SKM-1 treated with dmso at 0.1 percent for 144 hours (cell line): ENCODE data around the gene AEBP1.

Source experiments
- DNase-seq: peaks from one replicate; lab custom pipeline; 2025; ENCODE audit not compliant: unreplicated experiment; lab: John Stamatoyannopoulos, UW

AEBP1 gene

GRCh38 chr7:44084701-44085100 is 19.4 kb upstream of the AEBP1 start:
- no peak for DNase-seq

GRCh38 chr7:44085546-44085945 is 18.6 kb upstream of the AEBP1 start:
- DNase-seq = no peak

- DNase-seq = no peak
Observed at GRCh38 chr7:44086627-44087026, 17.5 kb upstream of the AEBP1 start.

- no peak for DNase-seq
Observed at GRCh38 chr7:44087911-44088838, 16.0 kb upstream of the AEBP1 start.

- DNase-seq = no peak
Observed at GRCh38 chr7:44093102-44093641, 11.0 kb upstream of the AEBP1 start.

DNA sequence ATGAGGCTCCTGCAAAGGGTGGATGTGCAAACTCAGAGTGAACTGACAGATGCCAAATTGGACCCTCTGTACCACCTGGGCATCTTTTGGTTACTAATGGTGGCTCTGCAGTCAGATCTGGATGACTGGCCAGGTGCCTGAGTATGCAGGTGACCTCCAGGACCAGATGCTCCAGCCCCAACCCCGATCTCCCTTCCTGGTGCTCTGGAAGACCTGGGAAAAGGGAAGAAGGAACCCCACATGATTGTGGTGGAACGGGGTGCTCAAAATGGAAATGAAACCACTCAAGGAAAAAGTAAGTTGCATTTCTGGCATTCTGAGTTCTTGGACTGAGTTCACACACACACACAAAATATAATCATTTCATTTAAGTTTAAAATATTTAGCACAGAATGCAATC is 9.8 kb upstream of the AEBP1 start:
- no peak for DNase-seq

DNA sequence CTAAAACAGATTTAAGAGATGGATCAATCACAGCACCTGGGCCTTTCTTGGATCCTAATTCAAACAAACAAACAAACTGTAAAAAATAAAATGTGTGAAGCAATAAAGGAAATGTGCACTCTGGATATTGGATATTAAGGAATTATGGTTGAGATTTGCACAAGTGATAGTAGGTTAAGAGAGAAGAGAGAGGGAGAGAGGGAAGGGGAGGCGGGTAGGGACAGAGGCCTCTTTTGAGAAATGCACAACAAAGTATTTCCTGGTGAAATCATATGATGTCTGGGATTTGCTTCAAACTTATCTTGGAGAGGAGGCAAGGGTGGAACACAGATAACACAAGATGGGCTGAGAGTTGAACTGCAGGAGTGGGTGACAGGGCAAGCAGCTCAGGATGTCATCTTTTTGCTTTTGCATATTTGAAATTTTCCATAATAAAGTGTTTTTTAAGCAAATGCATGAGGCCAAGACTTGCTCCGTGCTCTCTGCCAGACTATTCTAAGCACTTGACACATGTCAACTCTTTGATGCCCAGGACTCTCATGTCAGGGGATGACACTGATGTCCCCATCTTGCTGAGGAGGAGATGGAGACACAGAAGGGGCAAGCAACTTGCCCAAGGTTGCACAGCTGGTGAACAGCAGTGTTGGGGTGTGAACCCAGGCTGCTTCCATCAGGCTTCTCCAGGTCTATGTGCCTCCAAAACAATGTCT is 9.1 kb upstream of the AEBP1 start:
- DNase-seq = no peak

GRCh38 chr7:44095781-44096180 is 8.4 kb upstream of the AEBP1 start:
- no peak for DNase-seq

GRCh38 chr7:44096326-44096881 is 7.7 kb upstream of the AEBP1 start:
- no peak for DNase-seq

GRCh38 chr7:44097064-44097932 is 6.8 kb upstream of the AEBP1 start:
- no peak for DNase-seq

- DNase-seq = no peak
Observed at GRCh38 chr7:44098092-44099068, 5.8 kb upstream of the AEBP1 start.

DNA sequence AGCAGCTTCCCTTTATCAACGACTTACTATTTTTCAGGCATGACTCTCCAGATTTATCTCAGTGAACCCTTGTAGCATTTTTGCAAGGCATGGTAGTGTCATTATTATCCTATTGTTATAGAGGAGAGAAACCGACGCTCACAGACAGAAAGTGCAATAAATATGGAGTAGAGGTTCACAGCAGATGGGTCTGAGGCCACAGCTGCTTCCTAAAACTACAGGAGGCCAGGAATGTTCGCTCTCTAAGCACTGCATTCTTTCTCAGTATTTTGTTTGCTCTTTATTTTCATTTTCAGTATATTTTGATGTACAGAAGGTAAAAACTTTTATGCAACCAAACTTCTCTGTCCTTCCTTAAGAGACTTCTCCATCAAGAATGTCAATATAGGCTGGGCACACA is 4.5 kb upstream of the AEBP1 start:
- DNase-seq = no peak

- no peak for DNase-seq
Observed at GRCh38 chr7:44100458-44101302, 3.5 kb upstream of the AEBP1 start.

DNA sequence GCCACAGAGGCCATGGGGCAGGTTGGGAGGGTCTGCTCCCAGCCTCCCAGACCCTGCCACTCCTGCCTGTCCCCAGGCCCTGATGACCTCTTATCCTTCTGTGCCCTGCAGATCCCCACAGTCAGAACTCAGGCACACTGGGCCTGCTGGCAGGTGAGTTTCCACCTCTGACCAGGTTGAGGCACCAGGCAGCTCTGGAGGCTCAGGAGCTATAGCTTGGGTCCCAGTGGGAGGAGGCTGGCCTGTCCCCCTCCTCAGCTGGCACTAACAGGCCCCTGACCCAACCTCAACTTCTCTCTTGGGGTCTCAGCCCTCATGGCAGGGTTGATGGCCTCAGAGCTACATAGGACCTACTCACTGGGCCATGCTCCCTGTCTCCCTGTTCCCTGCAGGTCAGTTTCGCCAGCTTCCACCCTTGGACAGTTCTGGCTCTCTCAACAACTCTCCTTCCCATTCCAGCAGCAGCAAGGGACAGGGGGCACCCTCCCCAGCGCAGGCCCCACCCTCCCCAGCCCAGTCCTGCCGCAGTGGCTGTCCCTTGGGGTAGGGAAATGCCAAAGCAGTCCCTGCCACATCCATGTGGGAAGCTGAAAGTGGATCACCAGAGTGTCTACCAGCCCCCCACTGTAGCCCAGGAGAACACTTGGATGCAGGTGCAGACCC is 2.7 kb upstream of the AEBP1 start:
- DNase-seq = no peak

DNA sequence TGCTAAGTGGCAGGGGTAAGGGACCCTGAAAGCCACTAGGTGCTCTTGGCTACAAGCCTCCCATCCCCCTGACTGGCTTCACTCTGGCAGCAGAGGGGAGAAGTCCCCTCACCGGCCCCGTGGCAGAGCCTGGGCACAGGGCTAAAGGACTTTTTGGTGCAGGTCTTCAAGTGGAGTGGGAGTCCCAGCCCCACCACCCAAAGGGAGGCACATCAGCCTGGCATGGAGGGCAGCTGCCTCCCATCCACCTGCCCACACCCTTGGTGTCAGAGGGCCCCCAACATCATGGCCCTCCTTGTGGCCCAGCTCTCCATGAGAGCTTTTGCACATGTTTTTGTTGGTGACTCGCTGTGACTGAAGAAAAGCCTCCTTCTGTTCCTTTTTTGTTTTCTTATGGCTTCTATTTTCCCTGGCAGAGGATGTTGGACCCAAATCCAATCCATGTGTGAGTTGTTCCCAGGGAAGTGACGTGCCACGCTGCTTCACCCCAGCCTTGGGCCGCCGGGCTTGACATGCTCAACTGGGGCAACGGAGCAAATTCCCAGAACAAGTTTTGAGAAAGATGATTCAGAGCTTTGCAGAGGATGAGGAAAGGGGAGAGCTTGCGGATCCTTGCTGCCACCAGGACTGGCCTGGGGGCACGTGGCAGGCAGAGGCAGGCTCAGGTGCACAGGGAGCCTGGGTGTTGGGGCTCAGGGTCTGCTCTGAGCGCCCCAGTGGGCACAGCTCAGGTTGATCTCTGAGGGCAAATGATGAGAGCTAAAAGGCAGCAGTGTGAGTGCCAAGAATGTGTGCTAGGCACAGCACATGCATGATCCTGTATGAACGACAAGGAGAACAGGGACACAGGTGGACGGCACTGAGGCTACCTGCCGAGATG is 1.9 kb upstream of the AEBP1 start:
- no peak for DNase-seq

DNA sequence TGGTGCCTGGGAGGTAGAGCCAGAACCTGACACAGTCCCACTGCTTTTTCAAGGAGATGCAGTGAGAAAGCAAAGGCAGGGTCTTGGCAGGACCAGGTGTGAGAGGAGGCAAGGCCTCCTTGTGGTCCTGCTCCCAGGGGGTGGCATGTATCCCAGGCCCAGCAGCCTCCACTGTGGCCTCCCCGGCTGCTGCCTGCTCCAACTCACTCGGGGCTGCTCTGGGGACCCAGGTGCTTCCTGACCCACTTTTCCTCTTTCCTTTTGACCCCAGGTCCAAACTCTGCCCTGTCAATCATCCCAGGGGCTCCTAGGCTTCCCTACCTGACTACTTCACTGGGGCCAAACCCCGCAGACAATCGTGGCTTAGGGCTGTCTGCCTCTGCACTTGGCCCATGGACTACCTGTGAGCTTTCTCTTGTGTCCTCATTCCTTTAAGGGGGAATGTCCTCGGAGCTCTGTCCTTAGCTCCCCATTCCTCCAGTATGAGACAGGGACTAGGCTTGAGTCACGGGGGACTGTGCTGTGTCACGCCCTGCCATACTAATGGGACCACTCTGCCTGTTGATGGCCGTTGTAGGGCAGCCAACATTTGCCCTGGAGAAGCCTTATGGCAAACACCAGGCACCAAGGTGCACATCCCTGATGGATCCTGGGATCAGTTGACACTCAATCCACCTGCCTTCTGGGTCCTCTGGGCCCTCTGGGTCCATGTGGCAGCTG is 1.1 kb upstream of the AEBP1 start:
- no peak for DNase-seq

- DNase-seq = no peak
Observed at GRCh38 chr7:44103566-44103922, 601 bp upstream of the AEBP1 start.
